ENCODE results near the gene OR10D3.
"Not testable (repeated sequence)": the region's sequence is repeated elsewhere in the genome, so short reads cannot be mapped to it uniquely, and the experiment has no call there.

The OR10D3 gene

DNA sequence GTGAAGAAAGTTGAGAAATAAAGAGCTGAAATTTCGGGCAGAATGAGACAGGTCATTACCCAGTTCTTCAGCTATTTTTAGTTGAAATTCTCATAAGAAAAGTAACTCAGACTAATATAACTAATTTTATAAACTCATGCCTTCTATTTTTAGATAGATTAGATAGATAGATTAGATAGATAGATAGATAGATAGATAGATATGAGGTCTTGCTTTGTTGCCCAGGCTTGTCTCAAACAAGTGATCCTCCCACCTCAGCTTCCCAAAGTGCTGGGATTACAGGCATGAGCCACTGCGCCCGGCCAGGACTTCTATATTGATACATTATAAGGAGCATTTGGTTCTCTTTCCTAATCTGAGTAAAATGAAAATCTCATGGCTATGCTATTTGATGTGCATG, 30.9 kb downstream of the OR10D3 start:
- no peak overlapping the region for H3K4me3 ChIP-seq (ENCODE audit: low read depth, low read length)
- TF ChIP-seq, protein P1, sequence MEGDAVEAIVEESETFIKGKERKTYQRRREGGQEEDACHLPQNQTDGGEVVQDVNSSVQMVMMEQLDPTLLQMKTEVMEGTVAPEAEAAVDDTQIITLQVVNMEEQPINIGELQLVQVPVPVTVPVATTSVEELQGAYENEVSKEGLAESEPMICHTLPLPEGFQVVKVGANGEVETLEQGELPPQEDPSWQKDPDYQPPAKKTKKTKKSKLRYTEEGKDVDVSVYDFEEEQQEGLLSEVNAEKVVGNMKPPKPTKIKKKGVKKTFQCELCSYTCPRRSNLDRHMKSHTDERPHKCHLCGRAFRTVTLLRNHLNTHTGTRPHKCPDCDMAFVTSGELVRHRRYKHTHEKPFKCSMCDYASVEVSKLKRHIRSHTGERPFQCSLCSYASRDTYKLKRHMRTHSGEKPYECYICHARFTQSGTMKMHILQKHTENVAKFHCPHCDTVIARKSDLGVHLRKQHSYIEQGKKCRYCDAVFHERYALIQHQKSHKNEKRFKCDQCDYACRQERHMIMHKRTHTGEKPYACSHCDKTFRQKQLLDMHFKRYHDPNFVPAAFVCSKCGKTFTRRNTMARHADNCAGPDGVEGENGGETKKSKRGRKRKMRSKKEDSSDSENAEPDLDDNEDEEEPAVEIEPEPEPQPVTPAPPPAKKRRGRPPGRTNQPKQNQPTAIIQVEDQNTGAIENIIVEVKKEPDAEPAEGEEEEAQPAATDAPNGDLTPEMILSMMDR (IDR thresholded peaks at IDR 0.05; ENCODE audit: low read depth, low read length, missing control alignments): no peak
- in situ Hi-C loops (cut with HindIII; ENCODE audit: low sequenced_read_pairs): no loop called here
- DNase-seq (ENCODE audit: low read depth): no peak

- TF ChIP-seq, protein P1 (IDR thresholded peaks at IDR 0.05; ENCODE audit: low read depth, low read length, missing control alignments): no peak
- no peak for DNase-seq (ENCODE audit: low read depth)
- in situ Hi-C loops (cut with HindIII; ENCODE audit: low sequenced_read_pairs): no loop called here
- H3K4me3 ChIP-seq (ENCODE audit: low read depth, low read length): no peak overlapping the region
Measured at GRCh38 chr11:124219126-124219525, 36.0 kb downstream of the OR10D3 start.

GRCh38 chr11:124222407-124222806, 39.3 kb downstream of the OR10D3 start:
- no peak for DNase-seq (ENCODE audit: low read depth)
- H3K4me3 ChIP-seq (ENCODE audit: low read depth, low read length): no peak overlapping the region
- in situ Hi-C loops (cut with HindIII; ENCODE audit: low sequenced_read_pairs): no loop called here
- TF ChIP-seq, protein P1 (IDR thresholded peaks at IDR 0.05; ENCODE audit: low read depth, low read length, missing control alignments): no peak

DNA sequence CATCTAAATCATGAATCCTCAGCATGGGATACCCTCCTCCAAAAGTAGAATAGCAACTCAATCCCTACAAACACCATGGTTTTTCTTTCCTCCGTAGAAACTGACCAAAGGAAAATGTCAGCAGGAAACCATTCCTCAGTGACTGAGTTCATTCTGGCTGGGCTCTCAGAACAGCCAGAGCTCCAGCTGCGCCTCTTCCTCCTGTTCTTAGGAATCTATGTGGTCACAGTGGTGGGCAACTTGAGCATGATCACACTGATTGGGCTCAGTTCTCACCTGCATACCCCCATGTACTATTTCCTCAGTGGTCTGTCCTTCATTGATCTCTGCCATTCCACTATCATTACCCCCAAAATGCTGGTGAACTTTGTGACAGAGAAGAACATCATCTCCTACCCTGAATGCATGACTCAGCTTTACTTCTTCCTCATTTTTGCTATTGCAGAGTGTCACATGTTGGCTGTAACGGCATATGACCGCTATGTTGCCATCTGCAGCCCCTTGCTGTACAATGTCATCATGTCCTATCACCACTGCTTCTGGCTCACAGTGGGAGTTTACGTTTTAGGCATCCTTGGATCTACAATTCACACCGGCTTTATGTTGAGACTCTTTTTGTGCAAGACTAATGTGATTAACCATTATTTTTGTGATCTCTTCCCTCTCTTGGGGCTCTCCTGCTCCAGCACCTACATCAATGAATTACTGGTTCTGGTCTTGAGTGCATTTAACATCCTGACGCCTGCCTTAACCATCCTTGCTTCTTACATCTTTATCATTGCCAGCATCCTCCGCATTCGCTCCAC, 41.7 kb downstream of the OR10D3 start:
- H3K4me3 ChIP-seq (ENCODE audit: low read depth, low read length); in situ Hi-C loops (cut with HindIII; ENCODE audit: low sequenced_read_pairs); DNase-seq (ENCODE audit: low read depth): not testable (repeated sequence)

DNA sequence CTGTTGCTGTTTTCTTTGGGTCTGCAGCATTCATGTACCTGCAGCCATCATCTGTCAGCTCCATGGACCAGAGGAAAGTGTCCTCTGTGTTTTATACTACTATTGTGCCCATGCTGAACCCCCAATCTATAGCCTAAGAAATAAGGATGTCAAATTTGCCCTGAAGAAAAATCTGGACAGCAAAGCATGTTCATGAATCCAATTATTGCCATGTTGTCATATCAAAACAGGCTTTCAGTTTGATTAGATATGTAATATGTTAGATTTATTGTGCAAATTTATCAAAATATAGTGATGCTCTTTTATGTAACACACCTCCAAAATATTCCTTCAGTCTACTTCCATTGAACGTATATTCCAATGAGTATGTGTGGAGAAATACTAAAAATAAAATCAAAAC, 42.3 kb downstream of the OR10D3 start:
- no peak for DNase-seq (ENCODE audit: low read depth)
- H3K4me3 ChIP-seq (ENCODE audit: low read depth, low read length): no peak overlapping the region
- in situ Hi-C loops (cut with HindIII; ENCODE audit: low sequenced_read_pairs): no loop called here
- TF ChIP-seq, protein P1 (IDR thresholded peaks at IDR 0.05; ENCODE audit: low read depth, low read length, missing control alignments): no peak

- no peak for DNase-seq (ENCODE audit: low read depth)
- H3K4me3 ChIP-seq (ENCODE audit: low read depth, low read length): no peak overlapping the region
- TF ChIP-seq, protein P1 (IDR thresholded peaks at IDR 0.05; ENCODE audit: low read depth, low read length, missing control alignments): no peak
- in situ Hi-C loops (cut with HindIII; ENCODE audit: low sequenced_read_pairs): no loop called here
Measured at GRCh38 chr11:124233376-124233775, 50.2 kb downstream of the OR10D3 start.
